Pancreas (tissue), 10 donors: ENCODE results near the gene PTGDS. TPM values are rescaled to one million over a fixed set of nuclear protein-coding genes. Genes with fewer than 3 reads are reported as not detected.

Experiments
- ATAC-seq, 4 donors: fragments of 200-7000 bp; cut with Tn5 transposase; one replicate each; pipeline versions ENCODE4 v1.8.0 to v1.9.1; 2020; ENCODE audit warnings: mild to moderate bottlenecking in 4 of 4, moderate library complexity in 4 of 4
- DNase-seq, 6 donors: peaks; one replicate each; pipeline ENCODE4 v3.0.0-alpha.2; 2020
- FAIRE-seq: peaks from 2 replicates; lab custom pipeline; 2012; peaks lifted over from hg19 to GRCh38; lab: Jason Lieb, UNC
- H3K27ac ChIP-seq, 4 donors: fragments of 200-600 bp; sonication (generic); 1 replicate in 3 of 4; 2 replicates in 1 of 4; pipeline versions ENCODE4 v1.5.0 to v1.8.0; 2020
- H3K27me3 ChIP-seq, 4 donors: fragments of 200-600 bp; one replicate each; pipeline ENCODE4 v1.8.0; 2021
- H3K36me3 ChIP-seq, 3 donors: fragments of 200-600 bp; sonication (generic) in 1 of 3; one replicate each; pipeline versions ENCODE4 v1.5.0 to v1.8.0; 2020 to 2021
- H3K4me1 ChIP-seq, 3 donors: fragments of 200-600 bp; one replicate each; pipeline ENCODE4 v1.8.0; 2021
- H3K4me3 ChIP-seq, 4 donors: fragments of 200-600 bp; sonication (generic) in 2 of 4; one replicate each; pipeline versions ENCODE4 v1.5.0 to v1.8.0; 2020 to 2021
- H3K9me3 ChIP-seq, 4 donors: fragments of 200-600 bp; one replicate each; pipeline ENCODE4 v1.8.0; 2021
- CTCF ChIP-seq, 4 donors: fragments of 200-600 bp; sonication (generic) in 3 of 4; IDR thresholded peaks; one replicate each; pipeline versions ENCODE4 v1.5.0 to v1.8.0; 2021; ENCODE audit warnings: antibody characterized with exemption in 4 of 4
- WGBS, 2 donors: extraction: QIAGEN DNeasy Blood & Tissue Kit; methylation state at CpG; one replicate each; pipeline ENCODE4 v1.1.7; 2013; 5-methylcytosine and 5-hydroxymethylcytosine counted together
- intact Hi-C, 3 donors: fragments of 100-400 bp; cut with DNase I; formaldehyde crosslinking; loops; one replicate each; pipeline versions ENCODE4 v1.11.1 to v1.14.2; 2022
- polyA plus RNA-seq, 2 donors: library from polyadenylated mRNA; stranded (reverse); fragments of 200-250 nt; gene quantifications; one replicate each; pipeline ENCODE4 v1.2.3, GENCODE V29; 2013
- total RNA-seq, 6 donors: library from RNA; stranded (reverse); fragmentation: NEBNext Ultra II Directional in 4 of 6; extraction: Animal tissue kit (Norgen Biotek cat#: 25700) in 4 of 6; gene quantifications; one replicate each; pipeline versions ENCODE4 v1.2.1 to v1.2.4, GENCODE V29; 2021 to 2023
- donor health status: healthy with polysubstance abuse.
- donor health status: DM: no; HTN: no; CAD: no; lungs with moderate emphysema.
- donor health status: DM: no; HTN: no; CAD: no.
- donor health status: control.
- donor health status: control.
- donor health status: Bipolar disorder and iron deficiency.
- donor health status: DM: yes; HTN: yes; CAD: no.
- donor health status: DM: no; HTN: no; CAD: no.
- donor health status: DM: no; HTN: no; CAD: no.
- donor health status: DM: yes; HTN: yes; CAD: no.

PTGDS gene
- total and polyA plus RNA-seq, 8 donors = 5.7 to 49.1 (median 36.9) TPM

- Histone ChIP-seq H3K27ac (peak overlapping the region in 3 of 4 donors; percentile 31 to 42 (median 39)), H3K4me1 (peaks cover 0 to 18% (median 0%) of the 10 kb centered on the region in 3 donors), H3K36me3 (no peaks in the 10 kb centered on the region), H3K9me3 (no peaks in the 10 kb centered on the region), H3K27me3 (no peaks in the 10 kb centered on the region), H3K4me3 (no peak overlapping the region)
- WGBS, 2 donors = 58 to 61% methylated on average over 13 to 15 of the region's 15 CpGs
- DNase-seq (peak in 2 of 6 donors; percentile 56 to 77), ATAC-seq (no peak), FAIRE-seq (no peak)
- no peak for TF ChIP-seq CTCF (IDR thresholded peaks at IDR 0.05)
- intact Hi-C loops = loop anchor here in 1 of 3 donors (10.0 kb wide), 1 partner anchor 72 kb away; the partner anchor contains the start of gene ABCA2
These were observed 24.9 kb upstream of the PTGDS start for GRCh38 chr9:136952321-136952850.

GRCh38 chr9:136952876-136953770, 24.2 kb upstream of the PTGDS start:
- peaks cover 0 to 17% (median 0%) of the 10 kb centered on the region in 3 donors for H3K4me1 ChIP-seq
- H3K27me3 ChIP-seq = no peaks in the 10 kb centered on the region
- FAIRE-seq (no peak), ATAC-seq (no peak), DNase-seq (peak in 1 of 6 donors; percentile 39)
- WGBS, 2 donors = 90 to 92% methylated on average over 44 of the region's 44 CpGs
- no peaks in the 10 kb centered on the region for H3K36me3 ChIP-seq
- intact Hi-C loops = loop anchor here in 1 of 3 donors (10.0 kb wide), 1 partner anchor 72 kb away; the partner anchor contains the start of gene ABCA2
- peak overlapping the region in 1 of 4 donors; percentile 42 for H3K27ac ChIP-seq
- no peak overlapping the region for H3K4me3 ChIP-seq
- H3K9me3 ChIP-seq = no peaks in the 10 kb centered on the region
- TF ChIP-seq CTCF (IDR thresholded peaks at IDR 0.05) = no peak

- Histone ChIP-seq H3K4me1 (peaks cover 0 to 14% (median 0%) of the 10 kb centered on the region in 3 donors), H3K9me3 (no peaks in the 10 kb centered on the region), H3K27ac (no peak overlapping the region), H3K36me3 (no peaks in the 10 kb centered on the region), H3K4me3 (no peak overlapping the region), H3K27me3 (no peaks in the 10 kb centered on the region)
- ATAC-seq = no peak
- peak in 2 of 6 donors; percentile 26 to 76 for DNase-seq
- 79 to 92% methylated on average over 19 of the region's 19 CpGs for WGBS, 2 donors
- intact Hi-C loops = loop anchor here in 1 of 3 donors (10.0 kb wide), 1 partner anchor 71 kb away; the partner anchor contains the start of gene ABCA2
- no peak for FAIRE-seq
- no peak for TF ChIP-seq CTCF (IDR thresholded peaks at IDR 0.05)
These were observed 23.5 kb upstream of the PTGDS start for GRCh38 chr9:136953771-136954269.

- peak in 2 of 6 donors; percentile 36 to 76 for DNase-seq
- TF ChIP-seq CTCF (IDR thresholded peaks at IDR 0.05) = no peak
- no peaks in the 10 kb centered on the region for H3K27me3 ChIP-seq
- H3K4me3 ChIP-seq = no peak overlapping the region
- no peak for FAIRE-seq
- ATAC-seq = no peak
- intact Hi-C loops = loop anchor here in 1 of 3 donors (10.0 kb wide), 1 partner anchor 70 kb away; the partner anchor contains the start of gene ABCA2
- H3K36me3 ChIP-seq = no peaks in the 10 kb centered on the region
- no peak overlapping the region for H3K27ac ChIP-seq
- peaks cover 0 to 9% (median 0%) of the 10 kb centered on the region in 3 donors for H3K4me1 ChIP-seq
- 85 to 86% methylated on average over 22 to 25 of the region's 25 CpGs for WGBS, 2 donors
- H3K9me3 ChIP-seq = no peaks in the 10 kb centered on the region
These were observed 22.8 kb upstream of the PTGDS start for GRCh38 chr9:136954270-136955083.
